Uterus (tissue), 4 donors: Measurements from ENCODE around the gene ITGB5. TPM values are rescaled to one million over a fixed set of nuclear protein-coding genes. Genes with fewer than 3 reads are reported as not detected.

Experiments used
- DNase-seq, 2 donors: peaks; one replicate each; pipeline ENCODE4 v3.0.0-alpha.2; 2019 to 2020
- H3K27ac ChIP-seq, 2 donors: fragments of 200-600 bp; sonication (generic); 1 replicate in 1 of 2; 2 replicates in 1 of 2; pipeline ENCODE4 v1.5.1; 2016 to 2018
- H3K27me3 ChIP-seq, 2 donors: fragments of 200-600 bp; sonication (generic); one replicate each; pipeline ENCODE4 v1.5.1; 2018 to 2019; ENCODE audit warnings: control low read depth in 1 of 2
- H3K36me3 ChIP-seq, 2 donors: fragments of 200-600 bp; sonication (generic); one replicate each; pipeline ENCODE4 v1.5.1; 2019; ENCODE audit warnings: control low read depth in 1 of 2
- H3K4me1 ChIP-seq, 2 donors: fragments of 200-600 bp; sonication (generic); one replicate each; pipeline ENCODE4 v1.5.1; 2018 to 2019; ENCODE audit warnings: control low read depth in 1 of 2
- H3K4me3 ChIP-seq, 2 donors: fragments of 200-600 bp; sonication (generic); 1 replicate in 1 of 2; 2 replicates in 1 of 2; pipeline ENCODE4 v1.5.1; 2018 to 2019; ENCODE audit warnings: mild to moderate bottlenecking in 1 of 2
- H3K9me3 ChIP-seq, 2 donors: fragments of 200-600 bp; sonication (generic); one replicate each; pipeline ENCODE4 v1.5.1; 2019; ENCODE audit warnings: control low read depth in 1 of 2
- CTCF ChIP-seq, 4 experiments: fragments of 200-600 bp in 2 of 4; fragments of 450-650 bp in 2 of 4; sonication (generic) in 2 of 4; IDR thresholded peaks; one replicate each; pipeline ENCODE4 v1.5.1; 2016 to 2019; ENCODE audit warnings: antibody characterized with exemption in 4 of 4, mild to moderate bottlenecking in 2 of 4, moderate library complexity in 1 of 4
- POLR2A ChIP-seq, 2 donors: fragments of 450-650 bp; IDR thresholded peaks; one replicate each; pipeline ENCODE4 v1.6.1; 2016; ENCODE audit warnings: antibody characterized with exemption in 2 of 2, mild to moderate bottlenecking in 1 of 2, moderate library complexity in 1 of 2
- intact Hi-C: fragments of 100-400 bp; cut with DNase I; formaldehyde crosslinking; loops from one replicate; pipeline ENCODE4 v1.15.1; 2023; ENCODE audit warnings: low total_unique reads
- total RNA-seq, 4 donors: library from RNA; depleted of rRNA in 3 of 4; stranded (reverse); fragments of >200 nt in 3 of 4; gene quantifications; one replicate each; pipeline versions ENCODE4 v1.1.0 to v1.2.4, GENCODE V29; 2014 to 2023
- donor health status: DM: yes; HTN: yes; CAD: no.

Gene ITGB5
- total RNA-seq, 4 donors from 2014 or later: 28.7 to 106 (median 71.6) TPM

GRCh38 chr3:124833710-124834332 is 53.3 kb downstream of the ITGB5 start:
- no peak for TF ChIP-seq POLR2A (IDR thresholded peaks at IDR 0.05)
- no peak for TF ChIP-seq CTCF (IDR thresholded peaks at IDR 0.05)
- Histone ChIP-seq H3K27ac (peak overlapping the region; percentile 76 to 91), H3K4me1 (peaks cover 11 to 23% of the 10 kb centered on the region in 2 donors), H3K9me3 (no peaks in the 10 kb centered on the region), H3K36me3 (no peaks in the 10 kb centered on the region), H3K4me3 (no peak overlapping the region), H3K27me3 (no peaks in the 10 kb centered on the region)
- intact Hi-C loops: no loop called here
- DNase-seq: no peak

GRCh38 chr3:124832782-124833709 is 54.1 kb downstream of the ITGB5 start:
- Histone ChIP-seq H3K36me3 (no peaks in the 10 kb centered on the region), H3K27me3 (no peaks in the 10 kb centered on the region), H3K4me1 (peaks cover 11 to 23% of the 10 kb centered on the region in 2 donors), H3K9me3 (no peaks in the 10 kb centered on the region), H3K27ac (peak overlapping the region; percentile 76 to 91), H3K4me3 (no peak overlapping the region)
- intact Hi-C loops: no loop called here
- DNase-seq: no peak
- TF ChIP-seq CTCF (IDR thresholded peaks at IDR 0.05) (no peak), POLR2A (IDR thresholded peaks at IDR 0.05) (no peak)

GRCh38 chr3:124831628-124832199 is 55.5 kb downstream of the ITGB5 start:
- Histone ChIP-seq H3K9me3 (no peaks in the 10 kb centered on the region), H3K4me1 (peaks cover 20 to 22% of the 10 kb centered on the region in 2 donors), H3K4me3 (no peak overlapping the region), H3K27me3 (no peaks in the 10 kb centered on the region), H3K27ac (peak overlapping the region; percentile 47 to 91), H3K36me3 (no peaks in the 10 kb centered on the region)
- TF ChIP-seq POLR2A (IDR thresholded peaks at IDR 0.05): no peak
- no peak for TF ChIP-seq CTCF (IDR thresholded peaks at IDR 0.05)
- DNase-seq: no peak
- intact Hi-C loops: no loop called here

- intact Hi-C loops: no loop called here
- Histone ChIP-seq H3K36me3 (no peaks in the 10 kb centered on the region), H3K9me3 (no peaks in the 10 kb centered on the region), H3K4me3 (no peak overlapping the region), H3K4me1 (peaks cover 11 to 21% of the 10 kb centered on the region in 2 donors), H3K27me3 (no peaks in the 10 kb centered on the region), H3K27ac (peak overlapping the region; percentile 38 to 91)
- TF ChIP-seq POLR2A (IDR thresholded peaks at IDR 0.05): no peak
- no peak for TF ChIP-seq CTCF (IDR thresholded peaks at IDR 0.05)
- DNase-seq: no peak
Observed at GRCh38 chr3:124829819-124830554, 57.2 kb downstream of the ITGB5 start.
